Omental fat pad (tissue), 4 donors: Measurements from ENCODE around the gene TNIP3. TPM values are rescaled to one million over a fixed set of nuclear protein-coding genes. Genes with fewer than 3 reads are reported as not detected.

Experiments used
- ATAC-seq: fragments of 150-250 bp; one replicate; pipeline ENCODE4 v1.9.1; 2016; ENCODE audit warnings: mild to moderate bottlenecking, moderate library complexity; ENCODE audit not compliant: low FRiP score
- DNase-seq: peaks from one replicate; pipeline ENCODE4 v3.0.0-alpha.2; 2019; ENCODE audit warnings: low spot score
- total RNA-seq, 4 donors: library from RNA; depleted of rRNA; stranded (reverse); fragments of >200 nt; gene quantifications; one replicate each; pipeline ENCODE4 v1.1.0, GENCODE V29; 2016
- TF ChIP-seq, protein P1 (sequence below), 3 donors: fragments of 450-650 bp; IDR thresholded peaks; one replicate each; pipeline ENCODE4 v1.5.1; 2016 to 2017; ENCODE audit warnings: antibody characterized with exemption in 3 of 3, mild to moderate bottlenecking in 3 of 3, moderate library complexity in 2 of 3

The TNIP3 gene
- total RNA-seq, 4 donors from 2014 or later: 1.3 to 1.7 TPM; not detected in 2

DNA sequence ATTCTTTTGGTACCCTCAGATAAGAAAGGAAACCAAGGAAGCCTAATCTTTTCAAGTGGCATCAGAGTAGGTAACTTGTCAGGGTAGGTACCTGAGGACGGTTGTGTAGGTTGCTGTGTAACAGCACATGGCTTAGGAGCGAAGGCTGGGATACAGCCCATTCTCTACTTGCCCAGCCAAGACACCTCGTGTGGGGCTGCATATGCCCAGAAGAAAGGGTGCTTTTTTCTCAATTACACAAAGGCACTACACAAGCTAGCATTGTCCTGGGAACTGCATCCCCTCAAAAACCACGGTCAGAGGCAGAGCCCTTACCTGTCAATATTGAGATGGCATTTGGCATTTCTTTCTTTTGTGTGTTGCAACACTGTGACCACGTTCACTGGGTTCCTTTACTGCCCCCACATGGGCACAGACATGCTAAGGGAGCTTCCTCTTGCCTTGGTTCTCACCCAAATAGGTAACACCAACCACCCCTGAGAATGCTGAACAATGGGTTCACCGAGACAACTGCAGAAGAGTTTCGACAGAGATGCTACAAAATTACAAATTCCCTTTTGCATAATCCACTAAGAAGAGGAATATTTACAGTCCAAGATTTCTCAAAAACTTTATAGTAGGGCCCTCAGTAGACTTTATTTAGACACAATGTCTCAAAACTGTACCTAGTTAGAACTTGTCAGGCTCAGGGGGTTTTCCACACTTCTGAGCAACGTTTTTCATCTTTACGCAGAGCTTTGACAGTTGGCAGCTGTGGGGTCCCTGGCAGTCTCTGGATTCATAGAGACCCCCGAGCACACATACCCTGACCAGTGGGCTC lies 35.8 kb upstream of the TNIP3 start:
- no peak for ATAC-seq
- TF ChIP-seq, protein P1, sequence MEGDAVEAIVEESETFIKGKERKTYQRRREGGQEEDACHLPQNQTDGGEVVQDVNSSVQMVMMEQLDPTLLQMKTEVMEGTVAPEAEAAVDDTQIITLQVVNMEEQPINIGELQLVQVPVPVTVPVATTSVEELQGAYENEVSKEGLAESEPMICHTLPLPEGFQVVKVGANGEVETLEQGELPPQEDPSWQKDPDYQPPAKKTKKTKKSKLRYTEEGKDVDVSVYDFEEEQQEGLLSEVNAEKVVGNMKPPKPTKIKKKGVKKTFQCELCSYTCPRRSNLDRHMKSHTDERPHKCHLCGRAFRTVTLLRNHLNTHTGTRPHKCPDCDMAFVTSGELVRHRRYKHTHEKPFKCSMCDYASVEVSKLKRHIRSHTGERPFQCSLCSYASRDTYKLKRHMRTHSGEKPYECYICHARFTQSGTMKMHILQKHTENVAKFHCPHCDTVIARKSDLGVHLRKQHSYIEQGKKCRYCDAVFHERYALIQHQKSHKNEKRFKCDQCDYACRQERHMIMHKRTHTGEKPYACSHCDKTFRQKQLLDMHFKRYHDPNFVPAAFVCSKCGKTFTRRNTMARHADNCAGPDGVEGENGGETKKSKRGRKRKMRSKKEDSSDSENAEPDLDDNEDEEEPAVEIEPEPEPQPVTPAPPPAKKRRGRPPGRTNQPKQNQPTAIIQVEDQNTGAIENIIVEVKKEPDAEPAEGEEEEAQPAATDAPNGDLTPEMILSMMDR (IDR thresholded peaks at IDR 0.05): no peak
- DNase-seq: no peak

DNA sequence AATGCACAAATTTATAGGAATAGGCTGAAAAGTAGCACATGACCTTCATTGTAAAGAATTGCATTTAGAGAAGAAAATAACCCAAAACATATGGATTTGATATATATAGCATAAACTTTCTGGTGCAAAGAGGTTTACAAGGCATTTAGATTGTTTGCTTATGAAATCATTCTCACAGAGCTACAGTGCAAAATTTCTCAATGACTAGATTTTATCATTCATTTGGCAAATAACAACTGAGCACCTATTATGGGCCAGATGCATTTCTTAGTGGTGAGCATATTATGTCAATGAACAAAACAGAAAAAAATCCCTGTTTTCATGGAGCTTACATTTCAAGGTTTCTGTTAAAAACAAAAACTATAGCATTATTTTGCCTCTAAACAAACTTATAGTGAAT lies 34.1 kb upstream of the TNIP3 start:
- DNase-seq (no peak), ATAC-seq (no peak)
- TF ChIP-seq, protein P1 (IDR thresholded peaks at IDR 0.05): no peak

DNA sequence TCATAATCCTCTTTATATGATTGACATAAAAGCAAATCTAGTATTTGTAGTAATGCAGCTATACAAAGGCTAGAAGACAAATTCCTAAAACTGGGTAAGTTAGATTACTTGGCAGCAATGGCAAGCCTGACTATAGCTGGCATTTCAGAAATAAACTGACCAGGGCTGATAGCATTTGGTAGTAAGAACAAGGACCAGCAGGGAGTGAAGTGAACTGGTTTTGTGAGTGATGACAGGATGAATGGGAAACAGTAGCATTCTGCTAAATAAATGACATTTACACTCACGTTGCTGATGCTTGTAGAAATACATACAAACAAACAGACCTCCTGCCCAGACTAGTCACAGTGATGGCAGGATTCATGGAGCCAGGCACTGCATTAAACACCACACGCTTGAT lies 31.5 kb upstream of the TNIP3 start:
- TF ChIP-seq, protein P1 (IDR thresholded peaks at IDR 0.05): no peak
- no peak for DNase-seq
- ATAC-seq: no peak

DNA sequence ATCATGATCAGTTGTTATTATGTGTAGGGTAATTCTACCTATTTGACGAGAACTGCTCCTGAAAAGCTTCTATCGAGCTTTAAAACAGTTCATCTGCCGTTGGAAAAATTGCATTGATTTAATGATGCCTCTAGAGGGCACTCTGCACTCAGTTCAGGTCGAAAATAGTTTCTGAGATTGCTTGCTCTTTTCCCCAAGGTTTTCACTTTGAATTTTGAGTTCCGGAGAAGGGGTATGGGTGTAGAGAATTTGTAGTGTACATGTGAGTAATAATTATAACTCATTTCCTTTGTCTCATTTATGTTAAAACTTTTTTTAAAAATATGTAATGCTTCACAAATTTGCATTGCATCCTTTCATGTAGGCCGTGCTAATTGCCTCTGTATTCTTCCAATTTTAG lies 28.4 kb upstream of the TNIP3 start:
- no peak for DNase-seq
- TF ChIP-seq, protein P1 (IDR thresholded peaks at IDR 0.05): no peak
- no peak for ATAC-seq

DNA sequence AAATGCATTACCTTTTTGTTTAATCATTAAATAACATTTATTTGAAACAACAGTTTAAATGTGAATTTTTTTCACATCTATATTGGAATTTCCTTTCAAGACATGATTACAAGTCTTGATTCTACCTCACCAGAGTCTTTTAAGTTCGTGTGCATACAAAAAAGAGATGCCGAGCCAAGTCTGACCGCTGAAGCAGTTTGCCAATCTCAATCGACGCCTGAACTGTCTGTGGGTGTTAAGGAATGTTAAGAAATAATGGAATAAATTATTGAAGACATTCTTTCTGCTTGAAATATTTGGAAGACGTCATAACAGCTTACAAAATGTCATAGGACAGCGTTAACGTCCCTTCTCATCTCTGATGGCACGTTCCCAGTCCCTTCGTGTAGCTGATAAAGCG lies 27.9 kb upstream of the TNIP3 start:
- ATAC-seq: no peak

DNA sequence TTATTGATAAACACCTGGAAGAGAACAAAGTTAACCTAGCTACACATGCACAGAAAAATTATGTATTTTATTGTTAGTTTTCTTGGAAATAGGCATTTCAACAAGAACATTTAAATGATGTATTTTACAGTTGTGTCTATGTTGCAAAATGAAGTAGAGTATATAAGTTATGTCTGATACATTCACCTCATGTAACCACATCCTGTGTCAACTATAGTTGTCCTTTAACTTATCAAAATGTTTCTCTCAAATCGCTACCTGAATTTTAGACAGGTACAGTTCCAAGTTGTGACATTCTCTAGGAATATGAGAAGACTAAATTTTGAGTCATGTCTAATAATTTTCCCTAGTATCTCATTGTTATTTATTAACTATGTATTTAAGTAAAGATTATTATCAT lies 27.2 kb upstream of the TNIP3 start:
- TF ChIP-seq, protein P1 (IDR thresholded peaks at IDR 0.05): no peak

More for the DNA sequence above, 27.9 kb upstream of the TNIP3 start:
- no peak for DNase-seq
- TF ChIP-seq, protein P1 (IDR thresholded peaks at IDR 0.05): no peak

DNA sequence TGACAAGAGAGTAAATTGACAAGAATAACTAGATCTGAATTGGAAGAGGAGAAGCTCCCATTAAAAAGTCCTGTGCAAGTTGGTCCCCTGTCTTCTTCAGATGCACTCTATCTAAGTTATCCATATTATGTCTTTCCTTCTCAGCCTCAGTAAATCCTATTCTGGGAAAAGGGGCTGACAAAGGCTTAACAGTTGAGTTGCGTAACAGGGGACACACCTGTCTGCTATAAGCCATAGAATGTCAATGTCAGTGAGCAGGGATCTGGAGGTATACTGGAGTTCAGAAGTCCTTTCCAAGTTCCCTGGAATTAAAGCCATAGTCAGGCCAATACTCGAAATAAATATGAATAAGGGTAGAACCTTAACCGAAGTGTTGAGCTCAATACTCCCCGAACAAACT lies 26.3 kb upstream of the TNIP3 start:
- TF ChIP-seq, protein P1 (IDR thresholded peaks at IDR 0.05): no peak
- no peak for DNase-seq

More for the DNA sequence above, 27.2 kb upstream of the TNIP3 start:
- DNase-seq: no peak
- no peak for ATAC-seq

More for the DNA sequence above, 26.3 kb upstream of the TNIP3 start:
- ATAC-seq: no peak
